SIG-M5 treated with dmso at 0.1 percent for 504 hours (cell line): Measurements from ENCODE around the gene GRK5.

Experiments
- DNase-seq: peaks from one replicate; lab custom pipeline; 2025; ENCODE audit not compliant: unreplicated experiment; lab: John Stamatoyannopoulos, UW

GRK5 gene

GRCh38 chr10:119197921-119198320 is 9.4 kb upstream of the GRK5 start:
- DNase-seq: no peak

- no peak for DNase-seq
These were observed 8.9 kb upstream of the GRK5 start for GRCh38 chr10:119198438-119198837.

- peak; percentile 62 for DNase-seq
These were observed 8.0 kb upstream of the GRK5 start for GRCh38 chr10:119199231-119199992.

GRCh38 chr10:119201233-119201632 is 6.1 kb upstream of the GRK5 start:
- DNase-seq: no peak

- no peak for DNase-seq
These were observed 4.4 kb upstream of the GRK5 start for GRCh38 chr10:119203006-119203405.

- no peak for DNase-seq
These were observed 1.3 kb upstream of the GRK5 start for GRCh38 chr10:119205894-119206602.

- peak; percentile 27 for DNase-seq
These were observed 587 bp upstream of the GRK5 start for GRCh38 chr10:119206603-119207365.

- no peak for DNase-seq
These were observed 562 bp downstream of the GRK5 start for GRCh38 chr10:119207713-119208552.

GRCh38 chr10:119208553-119208940 is 1.2 kb downstream of the GRK5 start:
- DNase-seq: no peak

GRCh38 chr10:119209035-119209735 is 1.8 kb downstream of the GRK5 start:
- peak; percentile 44 for DNase-seq

- no peak for DNase-seq
These were observed 2.5 kb downstream of the GRK5 start for GRCh38 chr10:119209736-119210355.

- DNase-seq: no peak
These were observed 3.3 kb downstream of the GRK5 start for GRCh38 chr10:119210633-119211032.

GRCh38 chr10:119211176-119211575 is 3.8 kb downstream of the GRK5 start:
- DNase-seq: no peak

- no peak for DNase-seq
These were observed 4.5 kb downstream of the GRK5 start for GRCh38 chr10:119211625-119212441.

GRCh38 chr10:119215371-119215770 is 8.0 kb downstream of the GRK5 start:
- no peak for DNase-seq

GRCh38 chr10:119216127-119216526 is 8.8 kb downstream of the GRK5 start:
- no peak for DNase-seq

- DNase-seq: no peak
These were observed 10.0 kb downstream of the GRK5 start for GRCh38 chr10:119217401-119217800.

- no peak for DNase-seq
These were observed 10.7 kb downstream of the GRK5 start for GRCh38 chr10:119217991-119218490.

GRCh38 chr10:119219871-119220270 is 12.5 kb downstream of the GRK5 start:
- DNase-seq: no peak
